ENCODE data around the gene ERO1B.

DNA sequence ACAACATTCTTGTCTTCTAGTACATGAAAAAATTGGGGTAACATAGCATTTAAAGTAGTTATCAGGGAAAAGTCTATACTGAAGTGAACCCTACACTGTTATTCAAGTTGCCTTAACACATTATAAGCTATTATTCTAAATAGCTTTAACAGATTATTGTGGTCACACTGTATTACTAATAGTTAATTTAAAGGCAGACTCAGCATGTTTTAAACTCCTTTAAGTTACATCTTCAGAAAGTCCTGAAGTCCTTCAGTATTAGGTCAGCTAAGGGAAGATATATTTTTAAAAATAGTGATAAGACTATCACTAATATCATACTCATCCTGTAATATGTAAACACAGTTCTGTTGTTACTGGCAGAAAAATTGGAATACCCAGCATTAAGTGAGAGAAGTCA lies 72.0 kb downstream of the ERO1B start:
- TF ChIP-seq NFIC (IDR thresholded peaks at IDR 0.05): no peak
- TF ChIP-seq, protein P1, sequence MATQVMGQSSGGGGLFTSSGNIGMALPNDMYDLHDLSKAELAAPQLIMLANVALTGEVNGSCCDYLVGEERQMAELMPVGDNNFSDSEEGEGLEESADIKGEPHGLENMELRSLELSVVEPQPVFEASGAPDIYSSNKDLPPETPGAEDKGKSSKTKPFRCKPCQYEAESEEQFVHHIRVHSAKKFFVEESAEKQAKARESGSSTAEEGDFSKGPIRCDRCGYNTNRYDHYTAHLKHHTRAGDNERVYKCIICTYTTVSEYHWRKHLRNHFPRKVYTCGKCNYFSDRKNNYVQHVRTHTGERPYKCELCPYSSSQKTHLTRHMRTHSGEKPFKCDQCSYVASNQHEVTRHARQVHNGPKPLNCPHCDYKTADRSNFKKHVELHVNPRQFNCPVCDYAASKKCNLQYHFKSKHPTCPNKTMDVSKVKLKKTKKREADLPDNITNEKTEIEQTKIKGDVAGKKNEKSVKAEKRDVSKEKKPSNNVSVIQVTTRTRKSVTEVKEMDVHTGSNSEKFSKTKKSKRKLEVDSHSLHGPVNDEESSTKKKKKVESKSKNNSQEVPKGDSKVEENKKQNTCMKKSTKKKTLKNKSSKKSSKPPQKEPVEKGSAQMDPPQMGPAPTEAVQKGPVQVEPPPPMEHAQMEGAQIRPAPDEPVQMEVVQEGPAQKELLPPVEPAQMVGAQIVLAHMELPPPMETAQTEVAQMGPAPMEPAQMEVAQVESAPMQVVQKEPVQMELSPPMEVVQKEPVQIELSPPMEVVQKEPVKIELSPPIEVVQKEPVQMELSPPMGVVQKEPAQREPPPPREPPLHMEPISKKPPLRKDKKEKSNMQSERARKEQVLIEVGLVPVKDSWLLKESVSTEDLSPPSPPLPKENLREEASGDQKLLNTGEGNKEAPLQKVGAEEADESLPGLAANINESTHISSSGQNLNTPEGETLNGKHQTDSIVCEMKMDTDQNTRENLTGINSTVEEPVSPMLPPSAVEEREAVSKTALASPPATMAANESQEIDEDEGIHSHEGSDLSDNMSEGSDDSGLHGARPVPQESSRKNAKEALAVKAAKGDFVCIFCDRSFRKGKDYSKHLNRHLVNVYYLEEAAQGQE (IDR thresholded peaks at IDR 0.05; ENCODE audit: low read depth): no peak
- TF ChIP-seq CEBPB (IDR thresholded peaks at IDR 0.05): no peak
- TF ChIP-seq TAF1 (IDR thresholded peaks at IDR 0.05; ENCODE audit: low read depth): no peak
- no peak for TF ChIP-seq TCF12 (IDR thresholded peaks at IDR 0.05; ENCODE audit: low read depth)
- TF ChIP-seq EGR1 (IDR thresholded peaks at IDR 0.05): no peak

Data from Ishikawa (cell line).